GM11168 (cell line): Measurements from ENCODE around the gene CNKSR3.

Experiments
- in situ Hi-C: fragments of 300-500 bp; cut with MboI; formaldehyde crosslinking; loops from one replicate; pipeline ENCODE4 v1.12.0; 2022; ENCODE audit warnings: low sequenced_read_pairs; ENCODE audit not compliant: unreplicated experiment

The CNKSR3 gene

DNA sequence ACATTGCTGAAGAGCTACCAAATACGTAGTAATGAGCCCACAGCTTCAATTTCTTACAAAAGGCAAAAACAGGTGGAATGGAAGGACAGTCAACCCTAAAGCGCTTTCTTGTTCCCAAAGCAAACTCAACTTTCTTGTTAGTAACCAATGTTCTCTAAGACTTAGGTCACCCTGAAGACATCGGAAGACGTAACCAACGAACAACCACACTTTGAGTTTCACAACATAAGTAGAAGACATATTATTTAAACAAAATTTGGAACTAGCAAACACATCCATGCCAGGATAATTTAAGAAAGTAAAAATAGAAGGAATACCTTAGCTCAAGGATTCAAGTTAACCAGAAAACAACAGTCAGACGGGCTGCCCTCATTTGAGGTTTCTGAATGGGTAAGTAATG, 51.0 kb downstream of the CNKSR3 start:
- in situ Hi-C loops, result no loop called here

DNA sequence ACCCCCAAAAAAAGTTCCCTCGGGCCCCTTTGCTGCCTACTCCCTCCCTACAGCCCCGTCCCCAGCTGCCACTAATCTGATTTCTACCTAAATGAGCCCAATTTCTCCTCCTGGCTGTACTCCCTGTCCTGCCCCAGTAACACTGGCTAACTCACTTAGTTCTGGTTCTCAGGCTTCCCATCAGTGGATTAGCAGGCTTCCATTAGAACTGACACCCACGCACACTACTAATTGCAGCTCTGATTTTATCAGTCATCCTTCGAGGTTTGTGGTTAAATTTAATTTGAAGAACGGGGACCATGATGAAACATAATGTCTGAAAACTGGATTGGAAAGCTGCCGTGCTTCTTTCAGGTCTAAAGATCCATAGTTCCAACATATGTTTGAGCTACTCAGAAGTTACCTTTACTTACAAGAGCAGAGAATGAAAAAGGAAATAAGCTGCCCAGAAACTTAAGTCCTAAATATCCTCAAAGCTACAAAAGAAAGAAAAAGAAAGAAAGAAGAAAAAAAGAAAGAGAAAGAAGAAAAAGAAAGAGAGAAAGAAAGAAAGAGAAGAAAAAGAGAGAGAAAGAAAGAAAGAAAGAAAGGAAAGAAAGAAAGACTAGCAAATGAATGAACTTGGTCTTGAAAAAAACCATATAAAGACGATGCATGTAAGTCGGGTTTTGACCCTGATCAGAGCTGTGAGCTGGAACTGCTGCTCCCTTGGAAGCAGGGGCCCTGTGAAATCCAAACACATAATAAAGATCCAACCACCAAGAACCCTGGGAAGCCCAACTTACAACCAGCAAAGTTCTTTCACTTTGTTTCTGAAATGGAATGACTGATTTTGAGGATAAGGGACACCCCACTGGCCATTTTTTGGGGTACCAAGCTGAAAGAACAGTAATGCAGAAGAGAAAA, 51.7 kb downstream of the CNKSR3 start:
- in situ Hi-C loops, result no loop called here

DNA sequence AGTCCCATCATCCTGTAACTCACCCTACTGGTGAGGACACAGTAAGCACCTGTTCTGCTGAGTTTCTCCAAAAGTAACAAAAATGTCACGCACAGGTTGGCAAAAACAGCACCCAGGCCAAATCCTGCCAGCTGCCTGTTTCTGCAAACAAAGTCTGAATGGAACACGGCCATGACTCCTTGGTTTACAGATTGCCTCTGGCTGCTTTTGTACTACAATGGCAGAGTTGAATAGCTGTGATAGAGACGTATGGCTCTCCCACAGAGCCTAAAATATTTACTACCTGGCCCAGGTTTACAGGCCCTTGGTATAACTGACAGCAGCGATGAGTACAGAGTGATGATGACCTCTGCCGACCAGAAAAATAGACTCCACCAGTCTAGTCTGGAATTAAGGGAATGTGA, 52.6 kb downstream of the CNKSR3 start:
- in situ Hi-C loops, result no loop called here

DNA sequence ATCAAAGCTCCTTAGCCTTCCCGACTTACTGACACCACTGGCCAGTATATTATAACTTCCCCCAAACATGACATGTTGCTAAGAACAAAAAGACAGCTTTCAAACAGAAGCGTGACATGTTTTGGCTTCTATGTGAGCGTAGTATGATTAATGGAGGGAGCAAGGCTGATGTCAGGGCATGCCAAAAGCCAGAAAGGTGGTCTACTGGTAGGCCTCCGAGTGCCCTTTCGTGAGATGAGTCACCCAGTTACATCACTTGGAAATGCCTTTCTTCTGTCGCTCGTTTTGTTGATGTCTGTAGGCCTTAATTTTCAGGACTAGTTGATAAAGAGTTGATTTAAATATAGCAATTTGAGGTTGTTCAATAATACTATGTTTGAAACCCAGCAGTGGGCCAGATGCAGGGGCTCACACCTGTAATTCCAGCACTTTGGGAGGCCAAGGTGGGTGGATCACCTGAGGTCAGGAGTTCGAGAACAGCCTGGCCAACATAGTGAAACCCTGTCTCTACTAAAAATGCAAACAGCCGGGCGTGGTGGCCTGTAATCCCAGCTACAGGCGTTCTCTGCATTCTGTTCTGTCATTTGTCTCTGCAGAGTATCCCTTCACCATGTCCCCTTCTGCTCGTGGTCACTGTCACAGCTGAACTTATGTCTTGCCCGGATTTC, 53.3 kb downstream of the CNKSR3 start:
- in situ Hi-C loops, result no loop called here

DNA sequence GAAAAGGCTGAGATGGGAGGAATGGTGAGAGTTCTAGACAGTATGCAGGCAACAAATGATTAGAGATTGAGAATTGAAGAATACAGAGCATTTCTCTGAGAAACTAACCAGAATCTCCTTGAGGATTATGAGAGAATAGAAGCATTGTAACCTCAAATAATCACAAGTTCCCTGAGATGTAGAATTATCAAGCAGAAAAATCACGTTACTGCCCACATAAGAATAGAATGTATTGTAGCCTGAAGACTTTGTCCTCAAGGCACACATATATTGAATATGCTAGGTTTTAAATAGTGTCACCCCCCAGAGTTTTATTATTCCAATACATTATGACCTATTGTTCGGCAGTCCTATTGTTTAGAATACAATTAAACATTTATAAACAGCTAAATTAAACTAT, 57.2 kb downstream of the CNKSR3 start:
- in situ Hi-C loops, result no loop called here

DNA sequence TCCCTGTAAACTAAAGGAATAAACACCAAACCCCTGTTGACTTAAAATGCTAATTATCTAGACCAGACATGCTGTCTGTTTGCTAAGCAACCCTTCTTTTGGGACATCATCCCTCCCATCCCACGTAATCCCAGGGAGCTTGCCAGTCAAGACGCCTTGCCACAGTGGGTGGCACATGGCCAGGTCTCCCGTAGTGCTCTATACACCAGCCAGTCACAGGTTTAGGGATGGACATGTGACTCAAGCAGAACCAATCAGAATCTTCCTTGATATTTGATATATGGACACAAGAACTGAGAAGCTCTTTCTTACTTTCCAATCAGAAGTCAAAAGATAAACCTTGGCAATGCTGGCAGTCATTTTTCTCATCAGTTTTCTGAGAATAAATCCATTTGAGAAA, 60.0 kb downstream of the CNKSR3 start:
- in situ Hi-C loops, result no loop called here

DNA sequence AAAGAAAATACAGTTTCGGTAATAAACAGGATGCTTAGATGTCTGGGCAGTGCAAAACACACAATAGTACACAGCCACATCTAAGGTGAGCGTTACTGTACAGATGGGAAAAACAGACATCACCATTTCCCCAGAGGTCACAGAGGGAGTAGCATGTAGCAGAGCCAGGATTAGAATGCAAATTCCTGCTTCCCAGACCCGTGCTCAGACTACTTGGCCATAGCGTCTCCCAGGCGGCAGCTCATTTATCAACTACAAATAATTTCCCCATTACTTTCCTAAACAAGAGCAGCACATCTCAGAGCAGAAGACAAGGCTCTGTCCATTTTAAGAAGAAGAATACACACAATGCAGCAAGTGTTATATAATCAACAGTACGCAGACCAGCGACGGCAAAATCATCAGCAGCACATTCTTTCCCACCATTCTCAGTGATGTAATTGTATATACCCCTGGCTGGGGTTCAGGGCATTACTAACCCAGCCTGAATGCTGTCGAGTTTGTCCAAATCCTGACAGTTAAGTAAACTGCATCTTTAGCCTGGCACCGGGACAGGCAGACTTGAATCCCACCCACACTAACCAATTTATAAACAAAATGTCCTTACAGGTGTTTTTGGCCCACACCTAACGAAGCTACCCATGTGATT, 61.9 kb downstream of the CNKSR3 start:
- in situ Hi-C loops, result no loop called here

DNA sequence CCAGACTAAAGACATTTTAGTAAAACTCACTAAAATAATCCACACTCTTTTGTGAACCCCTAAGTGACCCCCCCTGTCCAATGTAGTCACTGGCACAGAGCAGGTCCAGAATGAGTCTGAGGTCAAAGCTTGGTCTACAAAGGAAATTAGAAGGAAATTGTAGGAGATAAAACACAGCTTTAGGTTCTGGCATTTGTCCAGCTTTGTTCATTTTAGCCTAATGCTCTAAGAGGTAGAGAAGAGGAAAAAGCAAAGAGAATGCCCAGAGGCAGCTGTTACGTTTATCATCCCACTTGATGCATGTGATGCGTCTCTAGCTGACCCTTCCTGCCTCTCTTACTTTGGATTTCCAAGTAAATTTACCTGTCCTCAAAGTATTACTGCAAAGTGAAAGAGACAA, 62.5 kb downstream of the CNKSR3 start:
- in situ Hi-C loops, result no loop called here

DNA sequence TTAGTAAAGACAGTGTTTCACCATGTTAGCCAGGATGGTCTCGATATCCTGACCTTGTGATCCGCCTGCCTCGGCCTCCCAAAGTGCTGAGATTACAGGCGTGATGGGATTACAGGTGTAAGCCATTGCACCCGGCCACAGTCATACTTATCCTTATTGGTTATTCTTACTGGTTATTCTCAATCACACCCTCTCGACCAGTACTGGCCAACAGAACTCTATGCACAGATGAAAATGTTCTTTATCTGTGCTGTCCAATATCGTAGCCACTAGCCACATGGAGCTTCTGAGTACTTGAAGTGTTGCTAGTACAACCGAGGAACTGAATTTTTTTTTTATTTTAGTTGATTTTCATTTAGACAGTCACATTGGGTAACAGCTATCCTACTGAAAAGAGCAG, 63.5 kb downstream of the CNKSR3 start:
- in situ Hi-C loops, result no loop called here

DNA sequence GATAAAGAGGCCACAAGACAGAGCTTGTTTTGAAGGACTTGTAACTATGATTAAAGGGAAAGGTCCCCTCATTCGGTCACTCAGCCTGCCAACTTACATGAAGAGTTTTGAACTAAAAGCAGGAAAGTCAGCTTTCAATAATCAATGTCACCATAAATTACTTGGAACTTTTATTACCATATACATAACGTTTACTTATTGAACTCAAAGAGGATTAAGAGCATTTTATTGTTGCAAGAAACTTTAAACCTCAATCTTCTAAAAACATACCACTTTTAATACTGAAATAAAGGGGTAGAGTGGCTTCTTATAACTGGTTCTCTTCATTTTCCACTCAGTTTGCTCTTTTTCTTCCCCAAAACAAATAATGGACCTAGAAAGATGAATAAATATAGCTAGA, 65.1 kb downstream of the CNKSR3 start:
- in situ Hi-C loops, result no loop called here

DNA sequence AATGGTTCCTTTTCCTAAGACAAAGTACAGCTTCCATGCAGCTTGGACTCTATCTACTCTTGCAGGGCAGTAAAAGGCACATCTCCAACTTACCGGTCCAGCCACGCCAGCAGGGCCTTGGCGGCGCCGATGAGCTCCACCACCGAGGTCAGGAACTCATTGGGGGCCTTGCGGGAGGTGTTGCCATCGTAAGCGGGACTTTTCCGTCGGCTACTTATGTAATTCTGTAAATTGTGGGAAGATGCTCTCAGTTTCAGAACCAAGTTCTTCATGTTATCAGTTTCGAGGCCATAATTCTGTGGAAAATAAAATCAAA, 68.5 kb downstream of the CNKSR3 start:
- in situ Hi-C loops, result no loop called here

DNA sequence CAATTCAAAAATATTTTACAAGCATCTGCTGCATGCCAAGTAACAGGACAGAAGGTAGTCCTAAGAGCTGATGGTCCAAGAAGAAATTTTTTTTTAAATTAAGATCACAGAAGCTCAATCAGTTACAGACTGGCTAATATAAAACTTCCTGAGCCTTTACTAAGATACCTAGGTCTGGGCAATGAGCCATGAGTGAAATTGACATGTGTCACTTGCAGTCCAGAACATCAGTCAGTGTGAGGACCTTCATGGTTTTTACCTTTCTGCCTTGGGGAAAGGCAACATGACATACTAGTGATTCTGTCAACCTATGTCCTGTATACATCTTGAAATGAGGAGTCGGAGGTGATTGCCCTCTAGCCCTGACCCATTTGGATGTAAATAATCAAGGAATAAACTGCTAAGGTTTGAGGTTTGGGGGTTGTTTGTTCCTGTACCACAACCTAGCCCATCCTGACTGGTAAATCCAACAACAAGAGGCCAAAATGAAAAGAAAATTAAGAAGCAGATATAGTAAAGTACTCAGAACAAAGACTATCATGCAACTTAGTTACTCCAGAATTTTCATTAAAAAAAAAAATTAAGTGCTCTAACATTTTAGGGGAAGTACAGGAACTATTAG, 70.0 kb downstream of the CNKSR3 start:
- in situ Hi-C loops, result no loop called here

DNA sequence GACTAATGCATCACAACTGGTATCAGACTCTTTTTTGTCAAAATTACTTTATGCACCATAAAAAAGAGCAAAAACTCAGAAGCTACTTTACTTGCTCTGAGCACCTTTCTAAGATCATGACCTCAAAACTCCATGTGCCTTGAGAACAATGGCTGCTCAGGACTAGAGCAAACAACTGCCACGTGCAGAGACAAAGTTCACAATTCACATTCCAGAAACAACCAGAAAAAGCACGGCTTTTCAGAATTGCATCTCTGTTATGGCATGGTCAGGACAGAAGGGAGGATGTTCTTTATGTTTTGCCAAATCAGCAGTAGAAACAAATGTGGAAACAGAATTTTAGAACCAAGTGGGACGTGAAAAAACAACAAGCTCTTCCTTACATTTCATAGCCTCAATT, 70.5 kb downstream of the CNKSR3 start:
- in situ Hi-C loops, result no loop called here

DNA sequence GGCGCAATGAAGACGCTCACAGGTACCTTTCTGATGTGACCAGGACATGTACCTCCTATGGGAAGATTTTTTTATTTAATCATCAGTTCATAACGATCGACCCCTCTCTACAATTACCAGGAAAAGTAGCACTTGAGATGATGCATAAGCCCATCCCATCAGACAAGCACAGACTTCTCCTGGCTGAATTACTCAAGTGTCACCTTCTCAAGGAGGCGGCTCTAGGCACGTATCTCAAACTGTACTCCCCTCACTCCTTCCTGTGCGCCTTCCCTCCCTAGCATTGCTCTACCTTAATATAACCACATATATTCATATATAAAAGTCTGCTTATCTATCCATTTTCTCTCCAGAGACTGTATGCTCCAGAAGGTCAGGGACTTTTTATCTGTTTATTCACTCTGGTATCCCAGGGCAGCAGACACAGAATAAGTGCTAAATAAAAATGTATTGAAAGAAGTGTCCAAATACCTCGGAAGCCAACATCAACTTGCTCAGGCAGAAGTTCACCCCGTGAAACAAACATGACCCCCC, 71.5 kb downstream of the CNKSR3 start:
- in situ Hi-C loops, result no loop called here

DNA sequence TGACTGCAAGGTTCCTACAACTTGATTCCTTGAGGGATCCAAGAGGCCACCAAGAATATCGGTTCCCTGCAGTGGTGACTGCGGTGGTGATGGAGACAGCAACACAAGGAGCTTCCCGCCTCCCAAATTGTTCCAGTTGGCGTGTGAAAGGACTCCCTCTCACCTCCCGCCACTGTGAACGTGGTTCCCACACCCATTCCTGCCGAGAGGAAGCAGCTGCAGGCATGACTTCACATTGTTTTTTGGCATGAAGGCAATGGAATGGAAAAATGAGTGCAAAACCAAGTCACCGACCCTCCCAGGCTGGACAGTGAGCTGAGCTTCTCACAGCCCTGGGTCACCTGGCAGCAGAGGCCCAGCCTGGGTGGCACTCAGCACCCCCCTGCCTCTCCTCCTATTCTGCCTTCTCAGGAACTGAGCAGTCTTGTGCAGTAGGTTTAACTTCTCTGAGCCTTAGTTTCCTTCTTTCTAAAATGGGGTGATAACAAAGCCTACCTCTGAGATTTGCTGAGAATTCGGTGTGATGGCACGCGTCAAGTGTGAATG, 75.0 kb downstream of the CNKSR3 start:
- in situ Hi-C loops, result no loop called here

DNA sequence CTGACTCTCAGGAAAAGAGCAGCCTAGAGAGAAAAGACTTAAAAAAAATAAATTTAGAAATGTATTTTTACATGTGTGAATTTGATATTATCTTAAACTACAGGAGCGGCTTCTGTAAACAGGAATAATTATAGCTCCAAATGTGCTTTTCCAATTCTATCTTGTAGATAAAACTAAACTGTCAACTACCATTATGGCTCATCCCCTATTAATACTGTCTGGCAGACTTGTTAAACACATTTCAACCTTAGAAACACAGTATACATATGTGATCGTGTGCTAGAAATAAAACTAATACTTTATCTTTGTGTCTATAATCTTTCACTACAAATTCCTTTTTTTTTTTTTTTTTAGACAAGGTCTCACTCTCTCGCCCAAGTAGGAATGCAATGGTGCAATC, 75.8 kb downstream of the CNKSR3 start:
- in situ Hi-C loops, result no loop called here

DNA sequence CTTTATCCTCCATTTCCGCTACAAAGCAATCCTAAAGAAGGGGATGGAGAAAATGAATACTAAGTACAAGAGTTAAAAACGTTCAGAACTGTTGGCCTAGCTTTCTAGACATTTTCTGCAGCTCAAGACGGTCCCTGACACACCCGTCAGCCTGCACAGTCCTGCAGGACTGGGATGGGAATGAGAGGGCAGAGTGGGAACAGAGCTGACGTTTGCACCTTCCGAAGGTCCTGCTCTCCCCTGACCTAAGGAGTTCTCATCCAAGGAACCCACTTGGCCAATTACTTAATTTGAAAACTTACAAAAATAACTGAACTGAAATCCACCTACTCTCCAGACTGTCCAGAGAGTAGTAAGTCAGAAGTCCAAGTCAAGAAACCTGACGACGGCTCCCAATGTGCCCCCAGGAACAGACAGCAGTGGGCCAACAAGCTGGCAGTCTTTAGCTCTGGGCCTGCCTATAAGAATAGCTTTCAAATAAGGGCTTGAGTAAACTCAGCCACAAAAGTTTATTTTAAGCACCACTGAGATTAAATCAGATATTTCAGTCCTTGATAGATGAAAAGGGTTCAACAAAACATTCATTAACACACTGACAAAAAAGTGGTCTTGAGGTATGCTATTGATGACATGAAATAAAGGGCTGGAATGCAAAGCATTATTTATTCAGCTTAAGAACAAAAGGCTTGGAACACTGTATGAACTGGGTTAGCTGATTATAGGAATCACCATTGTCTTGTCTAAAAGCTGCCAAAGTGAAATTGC, 76.8 kb downstream of the CNKSR3 start:
- in situ Hi-C loops, result no loop called here

DNA sequence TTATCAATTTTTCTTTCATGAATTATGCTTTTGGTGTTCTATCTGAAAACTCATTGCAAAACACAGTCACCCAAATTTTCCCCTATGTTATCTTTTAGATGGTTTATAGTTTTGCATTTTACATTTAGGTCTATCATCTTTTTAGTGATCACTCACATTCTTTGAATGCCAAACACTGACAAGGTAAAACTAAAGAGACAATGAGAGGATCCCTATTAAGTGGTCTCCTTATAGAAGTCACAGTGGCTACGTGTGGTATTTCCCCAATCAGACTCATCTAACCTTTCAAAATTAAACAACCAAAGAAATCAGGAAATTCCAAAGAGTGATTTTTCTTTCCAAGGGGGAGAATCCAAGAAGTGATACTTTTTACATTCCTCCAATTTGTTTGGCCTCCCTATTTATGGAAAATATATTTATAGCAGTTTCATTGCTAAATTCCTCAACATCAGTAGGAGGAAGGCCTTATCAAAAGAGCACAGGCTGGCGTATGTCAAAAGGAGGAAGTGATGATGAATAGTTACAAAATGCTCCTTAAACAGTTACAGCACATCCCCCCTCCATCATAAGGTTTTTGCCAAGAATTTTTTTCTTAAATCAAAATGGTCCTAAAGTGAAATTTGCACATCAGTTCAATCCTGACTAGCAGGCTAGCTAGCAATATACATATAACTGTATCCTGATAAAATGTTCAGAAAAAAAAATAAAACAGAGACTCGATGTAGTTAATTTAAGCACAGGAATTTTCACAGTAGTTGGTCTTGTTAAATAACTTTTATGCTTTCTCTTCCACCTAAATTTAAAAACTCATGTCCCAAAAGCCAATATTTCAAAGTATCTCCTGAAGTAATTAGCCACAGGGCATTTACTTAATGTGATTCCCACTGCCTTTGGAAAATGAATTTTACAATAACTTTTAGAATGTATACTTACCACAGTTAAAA, 77.7 kb downstream of the CNKSR3 start:
- in situ Hi-C loops, result no loop called here

DNA sequence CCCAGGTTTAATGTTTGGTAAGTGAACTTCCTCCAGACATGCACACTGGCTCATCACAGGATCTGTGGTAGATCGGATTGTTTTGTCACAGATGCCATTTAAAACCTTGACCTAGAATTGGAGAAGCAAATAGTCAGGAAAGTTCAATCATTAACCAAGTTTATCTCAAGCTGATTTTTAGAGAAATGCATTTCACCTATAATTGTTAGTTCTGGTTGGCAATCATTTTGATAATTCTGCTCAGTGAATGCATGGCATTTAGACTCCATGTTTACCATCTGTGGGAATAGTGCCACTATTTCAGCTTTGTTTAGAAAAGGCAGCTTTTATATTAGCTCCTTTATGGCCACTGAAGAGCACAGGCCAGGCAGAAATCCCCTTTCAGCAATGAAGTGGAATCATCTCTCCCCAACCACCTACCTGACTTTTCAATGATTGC, 80.0 kb downstream of the CNKSR3 start:
- in situ Hi-C loops, result no loop called here
